NCI-H226 (cell line): Measurements from ENCODE around the gene DEPP1.

ENCODE experiments used
- DNase-seq: peaks from one replicate; pipeline ENCODE4 v3.0.0-alpha.2; 2015

The DEPP1 gene

GRCh38 chr10:44993226-44993921, 14.8 kb upstream of the DEPP1 start:
- no peak for DNase-seq

- DNase-seq, result no peak
These were observed 14.2 kb upstream of the DEPP1 start for GRCh38 chr10:44992732-44993225.

- DNase-seq, result no peak
These were observed 13.6 kb upstream of the DEPP1 start for GRCh38 chr10:44992070-44992731.

DNA sequence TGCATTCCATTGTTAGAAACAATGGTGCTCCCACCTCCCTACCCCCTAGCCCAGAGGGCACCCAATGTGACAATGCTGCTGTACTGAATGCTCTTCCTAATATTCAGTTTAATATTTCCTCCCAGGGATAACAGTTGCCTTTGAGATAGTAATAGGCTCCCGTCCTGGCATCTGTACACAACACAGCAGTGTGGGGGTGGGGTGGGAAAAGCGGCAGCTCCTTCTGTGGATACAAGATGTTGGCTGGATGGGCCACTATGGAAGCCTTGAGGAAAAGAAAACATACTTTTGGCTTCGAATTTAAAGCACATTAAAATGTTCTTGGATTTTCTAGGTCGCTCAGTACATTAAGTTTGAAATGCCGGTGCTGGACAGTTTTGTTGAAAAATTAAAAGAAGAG, 13.0 kb upstream of the DEPP1 start:
- DNase-seq, result no peak

- no peak for DNase-seq
These were observed 12.4 kb upstream of the DEPP1 start for GRCh38 chr10:44990965-44991364.

GRCh38 chr10:44990302-44990655, 11.7 kb upstream of the DEPP1 start:
- no peak for DNase-seq

GRCh38 chr10:44989597-44990301, 11.1 kb upstream of the DEPP1 start:
- no peak for DNase-seq

- no peak for DNase-seq
These were observed 10.5 kb upstream of the DEPP1 start for GRCh38 chr10:44988957-44989585.

DNA sequence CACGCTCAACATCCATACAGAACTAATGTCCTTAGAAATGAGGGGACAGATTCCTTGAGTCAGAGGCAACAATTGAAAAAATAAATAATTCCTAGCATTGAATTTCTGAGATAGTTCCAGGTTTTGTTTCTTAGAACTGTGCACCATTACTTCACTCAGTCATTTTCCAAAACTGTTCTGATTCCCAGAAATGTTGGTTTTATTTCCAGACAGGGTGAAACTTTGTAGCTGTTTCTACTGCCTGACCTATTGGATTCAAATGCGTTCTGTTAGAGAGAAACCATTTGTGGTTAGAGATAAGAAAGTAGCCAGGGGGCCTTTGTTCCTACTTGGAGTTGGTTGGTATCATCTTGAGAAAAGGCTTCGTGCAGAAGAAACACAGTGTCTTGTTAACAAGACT, 8.1 kb upstream of the DEPP1 start:
- DNase-seq, result peak; percentile 33

GRCh38 chr10:44986179-44986578, 7.6 kb upstream of the DEPP1 start:
- no peak for DNase-seq

DNA sequence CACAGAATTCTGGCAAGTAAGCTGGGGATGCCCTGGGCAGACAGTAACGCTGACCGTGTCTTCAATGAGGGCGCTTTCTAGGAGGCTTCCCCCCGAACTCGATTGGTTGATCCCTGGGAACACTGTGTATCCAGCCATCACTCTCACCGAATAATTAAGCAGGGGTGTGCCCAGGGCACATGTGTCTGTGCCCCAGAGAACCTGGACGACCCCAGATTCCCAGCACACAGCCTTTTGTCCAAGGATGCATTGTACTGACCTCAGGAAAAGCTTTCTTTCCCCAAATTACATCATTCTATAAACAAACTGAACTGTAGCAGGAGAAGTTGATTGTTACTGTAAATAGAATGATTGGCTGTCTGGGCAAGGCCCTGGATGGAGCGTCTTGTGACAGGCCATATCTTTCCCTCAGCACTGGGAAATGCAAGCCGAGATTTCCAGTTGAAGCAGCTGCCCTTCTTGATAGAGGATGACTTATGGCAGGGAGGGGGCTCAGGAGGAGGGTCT, 6.6 kb upstream of the DEPP1 start:
- DNase-seq, result no peak

GRCh38 chr10:44984671-44985101, 6.1 kb upstream of the DEPP1 start:
- DNase-seq, result no peak

DNA sequence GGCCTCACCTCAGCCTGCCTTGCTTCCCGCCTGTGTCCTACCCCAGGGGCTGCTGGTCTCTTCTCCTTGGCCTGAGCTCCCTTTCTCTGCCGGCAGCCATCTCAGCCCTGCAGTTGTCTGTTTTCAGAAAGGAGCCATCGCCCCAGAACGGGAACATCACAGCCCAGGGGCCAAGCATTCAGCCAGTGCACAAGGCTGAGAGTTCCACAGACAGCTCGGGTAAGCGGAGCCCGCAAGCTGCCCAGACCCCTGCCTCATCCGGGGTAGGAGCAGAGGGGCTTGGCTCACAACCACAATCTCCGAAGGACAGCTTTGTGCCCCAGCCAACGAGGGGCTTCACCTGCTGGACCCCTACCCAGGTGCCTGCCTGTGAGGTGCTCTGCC, 5.3 kb upstream of the DEPP1 start:
- no peak for DNase-seq

- no peak for DNase-seq
These were observed 4.7 kb upstream of the DEPP1 start for GRCh38 chr10:44983066-44983894.

DNA sequence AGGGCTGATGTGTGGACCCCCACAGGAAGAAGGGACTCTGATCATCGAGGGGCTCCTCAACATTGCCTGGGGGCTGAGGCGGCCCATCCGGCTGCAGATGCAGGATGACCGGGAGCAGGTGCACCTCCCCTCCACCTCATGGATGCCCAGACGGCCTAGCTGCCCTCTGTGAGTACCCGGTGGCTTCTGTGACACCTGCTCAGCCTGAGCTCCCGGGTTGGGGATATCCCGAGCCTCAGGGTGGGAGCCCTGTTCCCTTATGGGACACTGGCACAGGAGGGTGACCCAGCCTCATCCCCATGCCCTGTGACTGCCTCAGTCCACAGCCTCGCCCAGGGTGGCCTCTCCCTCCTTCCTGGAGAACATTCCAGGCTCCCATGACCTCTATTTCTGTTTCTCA, 3.9 kb upstream of the DEPP1 start:
- no peak for DNase-seq

- DNase-seq, result no peak
These were observed 3.5 kb upstream of the DEPP1 start for GRCh38 chr10:44982114-44982460.

- DNase-seq, result peak; percentile 84
These were observed 2.8 kb upstream of the DEPP1 start for GRCh38 chr10:44981172-44982113.

DNA sequence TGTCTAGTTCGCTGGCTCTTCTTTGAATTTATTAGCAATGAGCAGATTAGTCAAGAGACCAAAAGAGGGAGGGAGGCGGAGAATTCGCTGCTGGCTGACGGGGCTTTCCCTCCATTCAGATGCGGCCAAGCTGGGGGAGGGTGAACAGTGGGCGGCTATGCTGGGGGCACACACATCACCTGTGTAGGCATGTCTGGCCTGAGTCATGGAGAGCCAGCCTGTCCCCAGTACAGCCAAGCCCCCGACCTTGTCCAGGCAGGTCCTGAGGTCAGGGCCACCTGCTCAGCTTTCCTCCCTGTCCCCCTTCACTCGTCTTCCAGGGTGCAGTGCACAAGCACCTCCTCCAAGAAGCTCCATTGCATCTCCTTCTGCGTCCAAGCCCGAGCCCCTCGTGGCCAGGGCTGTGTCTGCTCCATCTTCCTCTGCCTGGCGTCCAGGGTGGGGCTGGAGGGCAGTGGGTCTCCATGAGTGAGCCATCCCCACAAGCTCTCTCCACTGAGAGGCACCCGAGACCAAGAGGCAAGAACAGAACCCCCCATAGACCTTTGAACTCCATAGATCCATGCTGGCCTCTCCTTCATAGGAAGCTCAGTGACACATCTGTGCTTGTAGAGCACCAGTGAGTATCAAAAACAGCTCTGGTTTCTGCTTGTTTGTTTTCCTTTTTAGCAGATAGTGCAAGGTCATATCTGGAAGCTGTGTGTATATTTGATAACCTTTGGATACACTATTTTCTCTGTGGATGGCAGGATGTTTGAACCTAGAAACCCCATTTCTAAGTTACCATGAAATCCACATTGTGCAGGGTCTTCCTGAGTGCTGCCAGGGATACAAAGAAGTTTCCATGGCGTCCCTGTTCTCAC, 1.9 kb upstream of the DEPP1 start:
- no peak for DNase-seq

DNA sequence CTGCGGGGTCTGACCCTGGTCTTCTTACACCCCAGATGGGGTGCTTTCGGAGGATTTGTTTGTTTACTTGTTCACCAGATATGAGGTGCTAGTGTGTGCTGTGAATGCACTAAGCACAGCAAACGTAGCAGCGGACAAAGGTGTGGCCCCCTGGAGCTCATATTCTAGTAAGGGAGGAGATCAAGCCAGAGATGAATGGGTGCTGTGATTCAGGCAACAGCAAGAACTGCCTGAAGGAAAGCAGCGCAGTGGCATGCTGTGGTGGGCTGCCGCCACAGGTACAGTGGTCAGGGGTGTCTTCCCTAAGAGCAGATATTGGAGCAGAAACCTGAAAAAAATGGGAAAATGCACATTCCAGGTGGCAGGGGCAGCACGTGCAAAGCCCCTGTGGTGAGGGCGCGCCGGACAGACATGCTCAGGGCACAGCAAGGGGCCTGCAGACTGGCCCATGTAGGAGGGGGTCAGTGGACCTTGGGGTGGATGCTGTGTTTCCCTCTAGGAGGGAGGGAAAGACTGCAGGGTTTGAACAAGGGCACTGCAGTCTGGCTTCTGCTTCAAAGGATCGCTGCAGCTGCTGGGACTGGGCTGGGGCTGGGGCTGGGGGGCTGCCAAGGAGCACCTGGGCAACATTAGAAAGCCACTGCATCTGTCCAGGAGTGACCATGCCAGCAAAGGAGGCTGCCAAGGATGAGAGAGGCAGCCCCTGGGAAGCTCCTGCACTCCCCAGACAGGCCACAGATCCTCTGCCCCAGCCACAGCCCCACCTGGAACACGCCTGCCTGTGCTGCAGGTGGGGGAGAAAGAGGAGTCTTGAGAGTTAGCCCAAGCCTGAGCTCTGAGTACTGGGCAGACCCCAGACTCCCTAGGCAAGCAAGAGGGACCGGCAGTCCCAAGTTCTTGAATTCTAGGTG, 927 bp upstream of the DEPP1 start:
- no peak for DNase-seq
